GM08714 (cell line): ENCODE measurements around the gene GAB2.
A peak's percentile ranks its signal among the peaks of the same experiment; 100 is the strongest.

ENCODE experiments used
- H3K4me3 ChIP-seq: fragments of 200-500 bp; sonication (Bioruptor generic); 2 replicates; pipeline ENCODE4 v1.5.1; 2014; ENCODE audit warnings: mild to moderate bottlenecking, low read length, inconsistent platforms
- ZNF274 ChIP-seq: IDR thresholded peaks from 2 replicates; pipeline ENCODE4 v1.6.1; 2012; ENCODE audit warnings: mild to moderate bottlenecking, low read depth, low read length

Gene GAB2

GRCh38 chr11:78195917-78196560, 221.6 kb downstream of the GAB2 start:
- H3K4me3 ChIP-seq: no peak overlapping the region
- TF ChIP-seq ZNF274: no peak

GRCh38 chr11:78194490-78194889, 223.1 kb downstream of the GAB2 start:
- TF ChIP-seq ZNF274: no peak

GRCh38 chr11:78193806-78194205, 223.8 kb downstream of the GAB2 start:
- TF ChIP-seq ZNF274: no peak
- H3K4me3 ChIP-seq: no peak overlapping the region

More at GRCh38 chr11:78194490-78194889, 223.1 kb downstream of the GAB2 start:
- H3K4me3 ChIP-seq: no peak overlapping the region

GRCh38 chr11:78192911-78193351, 224.7 kb downstream of the GAB2 start:
- TF ChIP-seq ZNF274: no peak
- H3K4me3 ChIP-seq: no peak overlapping the region

- no peak overlapping the region for H3K4me3 ChIP-seq
- TF ChIP-seq ZNF274: no peak
Observed at GRCh38 chr11:78192223-78192719, 225.3 kb downstream of the GAB2 start.

GRCh38 chr11:78190871-78191538, 226.6 kb downstream of the GAB2 start:
- H3K4me3 ChIP-seq: no peak overlapping the region
- no peak for TF ChIP-seq ZNF274

- no peak for TF ChIP-seq ZNF274
- no peak overlapping the region for H3K4me3 ChIP-seq
Observed at GRCh38 chr11:78190374-78190773, 227.2 kb downstream of the GAB2 start.

GRCh38 chr11:78189851-78190250, 227.8 kb downstream of the GAB2 start:
- no peak overlapping the region; the same call in 1 of the 2 replicates for H3K4me3 ChIP-seq
- TF ChIP-seq ZNF274: no peak

- no peak for TF ChIP-seq ZNF274
- H3K4me3 ChIP-seq: peak overlapping the region; percentile 87; the same call in 1 of the 2 replicates
Observed at GRCh38 chr11:78189174-78189724, 228.4 kb downstream of the GAB2 start.

- no peak for TF ChIP-seq ZNF274
- H3K4me3 ChIP-seq: peak within 1 kb of the TSS; percentile 87
Observed at GRCh38 chr11:78188286-78189173, 229.1 kb downstream of the GAB2 start, which contains the start of the genes KCTD21 and USP35. KCTD21 (minus strand) TSS chr11:78188626; CDS start chr11:78174554, 14,072 bp downstream. USP35 (plus strand) TSS chr11:78188919; CDS start chr11:78196246, 7,327 bp downstream.

- no peak for TF ChIP-seq ZNF274
- peak overlapping the region; percentile 87 for H3K4me3 ChIP-seq
Observed at GRCh38 chr11:78187366-78188285, 230.0 kb downstream of the GAB2 start.

- no peak overlapping the region for H3K4me3 ChIP-seq
Observed at GRCh38 chr11:78181185-78181584, 236.4 kb downstream of the GAB2 start.

GRCh38 chr11:78180751-78181150, 236.9 kb downstream of the GAB2 start:
- no peak overlapping the region for H3K4me3 ChIP-seq
- TF ChIP-seq ZNF274: no peak

More at GRCh38 chr11:78181185-78181584, 236.4 kb downstream of the GAB2 start:
- TF ChIP-seq ZNF274: no peak
